K562 (cell line): Measurements from ENCODE around the gene HTRA3.

Experiments used
- EZH2 ChIP-seq: IDR thresholded peaks from 2 replicates; pipeline ENCODE4 v1.6.1; 2012; ENCODE audit warnings: low read depth, mild to moderate bottlenecking, inconsistent platforms, low read length, borderline replicate concordance
- FOXP1 ChIP-seq: sonication (generic); formaldehyde crosslinking; IDR thresholded peaks from 2 replicates; pipeline ENCODE4 v1.8.0; 2022; ENCODE audit warnings: mild to moderate bottlenecking, missing genetic modification reagents
- MCM7 ChIP-seq, 2 experiments: fragments of 450-650 bp; IDR thresholded peaks; 2 replicates each; pipeline ENCODE4 v1.6.1; 2016 to 2018
- TF ChIP-seq, protein P1 (sequence below): sonication (generic); formaldehyde crosslinking; IDR thresholded peaks from 2 replicates; pipeline ENCODE4 v1.8.1; 2023; ENCODE audit warnings: mild to moderate bottlenecking, missing genetic modification reagents
- TF ChIP-seq, protein P2 (sequence below): sonication (generic); formaldehyde crosslinking; IDR thresholded peaks from 2 replicates; pipeline ENCODE4 v1.8.0; 2023; ENCODE audit warnings: missing genetic modification reagents, mild to moderate bottlenecking, borderline replicate concordance
- TF ChIP-seq, protein P3 (sequence below), 2 experiments: fragments of 450-650 bp; formaldehyde crosslinking in 1 of 2; IDR thresholded peaks; 2 replicates each; pipeline versions ENCODE4 v1.4.0 to v1.6.1; 2014 to 2020; ENCODE audit warnings: mild to moderate bottlenecking in 2 of 2, borderline replicate concordance in 1 of 2, low read depth in 1 of 2
- TF ChIP-seq, protein P4 (sequence below): sonication (generic); formaldehyde crosslinking; IDR thresholded peaks from 2 replicates; pipeline ENCODE4 v1.8.1; 2023; ENCODE audit warnings: mild to moderate bottlenecking, missing genetic modification reagents

DNA sequence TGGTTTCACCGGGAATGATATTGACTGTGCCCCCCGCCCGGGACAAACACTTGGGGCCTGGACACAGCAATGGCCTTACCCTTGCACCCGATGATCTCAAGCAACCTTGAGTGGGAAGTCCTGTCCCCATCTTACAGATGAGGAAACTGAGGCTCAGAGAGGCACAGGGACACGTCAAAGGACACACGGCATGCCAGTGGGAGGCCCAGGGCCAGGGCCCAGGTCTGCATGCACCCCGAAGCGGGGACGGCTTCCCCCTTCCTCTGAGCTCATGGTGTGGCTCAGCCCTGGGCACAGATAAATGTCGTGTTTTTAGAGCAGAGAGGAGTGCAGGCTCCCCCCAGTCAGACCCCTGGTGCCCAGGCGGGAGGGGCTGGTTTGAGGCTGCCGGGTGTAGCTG lies 33.9 kb upstream of the HTRA3 start:
- TF ChIP-seq MCM7 (IDR thresholded peaks at IDR 0.05) (no peak), FOXP1 (CRISPR knock-in tag) (no peak), EZH2 (no peak)
- TF ChIP-seq, protein P1, sequence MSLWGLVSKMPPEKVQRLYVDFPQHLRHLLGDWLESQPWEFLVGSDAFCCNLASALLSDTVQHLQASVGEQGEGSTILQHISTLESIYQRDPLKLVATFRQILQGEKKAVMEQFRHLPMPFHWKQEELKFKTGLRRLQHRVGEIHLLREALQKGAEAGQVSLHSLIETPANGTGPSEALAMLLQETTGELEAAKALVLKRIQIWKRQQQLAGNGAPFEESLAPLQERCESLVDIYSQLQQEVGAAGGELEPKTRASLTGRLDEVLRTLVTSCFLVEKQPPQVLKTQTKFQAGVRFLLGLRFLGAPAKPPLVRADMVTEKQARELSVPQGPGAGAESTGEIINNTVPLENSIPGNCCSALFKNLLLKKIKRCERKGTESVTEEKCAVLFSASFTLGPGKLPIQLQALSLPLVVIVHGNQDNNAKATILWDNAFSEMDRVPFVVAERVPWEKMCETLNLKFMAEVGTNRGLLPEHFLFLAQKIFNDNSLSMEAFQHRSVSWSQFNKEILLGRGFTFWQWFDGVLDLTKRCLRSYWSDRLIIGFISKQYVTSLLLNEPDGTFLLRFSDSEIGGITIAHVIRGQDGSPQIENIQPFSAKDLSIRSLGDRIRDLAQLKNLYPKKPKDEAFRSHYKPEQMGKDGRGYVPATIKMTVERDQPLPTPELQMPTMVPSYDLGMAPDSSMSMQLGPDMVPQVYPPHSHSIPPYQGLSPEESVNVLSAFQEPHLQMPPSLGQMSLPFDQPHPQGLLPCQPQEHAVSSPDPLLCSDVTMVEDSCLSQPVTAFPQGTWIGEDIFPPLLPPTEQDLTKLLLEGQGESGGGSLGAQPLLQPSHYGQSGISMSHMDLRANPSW (CRISPR knock-in tag), result no peak
- TF ChIP-seq, protein P2, sequence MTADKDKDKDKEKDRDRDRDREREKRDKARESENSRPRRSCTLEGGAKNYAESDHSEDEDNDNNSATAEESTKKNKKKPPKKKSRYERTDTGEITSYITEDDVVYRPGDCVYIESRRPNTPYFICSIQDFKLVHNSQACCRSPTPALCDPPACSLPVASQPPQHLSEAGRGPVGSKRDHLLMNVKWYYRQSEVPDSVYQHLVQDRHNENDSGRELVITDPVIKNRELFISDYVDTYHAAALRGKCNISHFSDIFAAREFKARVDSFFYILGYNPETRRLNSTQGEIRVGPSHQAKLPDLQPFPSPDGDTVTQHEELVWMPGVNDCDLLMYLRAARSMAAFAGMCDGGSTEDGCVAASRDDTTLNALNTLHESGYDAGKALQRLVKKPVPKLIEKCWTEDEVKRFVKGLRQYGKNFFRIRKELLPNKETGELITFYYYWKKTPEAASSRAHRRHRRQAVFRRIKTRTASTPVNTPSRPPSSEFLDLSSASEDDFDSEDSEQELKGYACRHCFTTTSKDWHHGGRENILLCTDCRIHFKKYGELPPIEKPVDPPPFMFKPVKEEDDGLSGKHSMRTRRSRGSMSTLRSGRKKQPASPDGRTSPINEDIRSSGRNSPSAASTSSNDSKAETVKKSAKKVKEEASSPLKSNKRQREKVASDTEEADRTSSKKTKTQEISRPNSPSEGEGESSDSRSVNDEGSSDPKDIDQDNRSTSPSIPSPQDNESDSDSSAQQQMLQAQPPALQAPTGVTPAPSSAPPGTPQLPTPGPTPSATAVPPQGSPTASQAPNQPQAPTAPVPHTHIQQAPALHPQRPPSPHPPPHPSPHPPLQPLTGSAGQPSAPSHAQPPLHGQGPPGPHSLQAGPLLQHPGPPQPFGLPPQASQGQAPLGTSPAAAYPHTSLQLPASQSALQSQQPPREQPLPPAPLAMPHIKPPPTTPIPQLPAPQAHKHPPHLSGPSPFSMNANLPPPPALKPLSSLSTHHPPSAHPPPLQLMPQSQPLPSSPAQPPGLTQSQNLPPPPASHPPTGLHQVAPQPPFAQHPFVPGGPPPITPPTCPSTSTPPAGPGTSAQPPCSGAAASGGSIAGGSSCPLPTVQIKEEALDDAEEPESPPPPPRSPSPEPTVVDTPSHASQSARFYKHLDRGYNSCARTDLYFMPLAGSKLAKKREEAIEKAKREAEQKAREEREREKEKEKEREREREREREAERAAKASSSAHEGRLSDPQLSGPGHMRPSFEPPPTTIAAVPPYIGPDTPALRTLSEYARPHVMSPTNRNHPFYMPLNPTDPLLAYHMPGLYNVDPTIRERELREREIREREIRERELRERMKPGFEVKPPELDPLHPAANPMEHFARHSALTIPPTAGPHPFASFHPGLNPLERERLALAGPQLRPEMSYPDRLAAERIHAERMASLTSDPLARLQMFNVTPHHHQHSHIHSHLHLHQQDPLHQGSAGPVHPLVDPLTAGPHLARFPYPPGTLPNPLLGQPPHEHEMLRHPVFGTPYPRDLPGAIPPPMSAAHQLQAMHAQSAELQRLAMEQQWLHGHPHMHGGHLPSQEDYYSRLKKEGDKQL (CRISPR knock-in tag), result no peak
- TF ChIP-seq, protein P3, sequence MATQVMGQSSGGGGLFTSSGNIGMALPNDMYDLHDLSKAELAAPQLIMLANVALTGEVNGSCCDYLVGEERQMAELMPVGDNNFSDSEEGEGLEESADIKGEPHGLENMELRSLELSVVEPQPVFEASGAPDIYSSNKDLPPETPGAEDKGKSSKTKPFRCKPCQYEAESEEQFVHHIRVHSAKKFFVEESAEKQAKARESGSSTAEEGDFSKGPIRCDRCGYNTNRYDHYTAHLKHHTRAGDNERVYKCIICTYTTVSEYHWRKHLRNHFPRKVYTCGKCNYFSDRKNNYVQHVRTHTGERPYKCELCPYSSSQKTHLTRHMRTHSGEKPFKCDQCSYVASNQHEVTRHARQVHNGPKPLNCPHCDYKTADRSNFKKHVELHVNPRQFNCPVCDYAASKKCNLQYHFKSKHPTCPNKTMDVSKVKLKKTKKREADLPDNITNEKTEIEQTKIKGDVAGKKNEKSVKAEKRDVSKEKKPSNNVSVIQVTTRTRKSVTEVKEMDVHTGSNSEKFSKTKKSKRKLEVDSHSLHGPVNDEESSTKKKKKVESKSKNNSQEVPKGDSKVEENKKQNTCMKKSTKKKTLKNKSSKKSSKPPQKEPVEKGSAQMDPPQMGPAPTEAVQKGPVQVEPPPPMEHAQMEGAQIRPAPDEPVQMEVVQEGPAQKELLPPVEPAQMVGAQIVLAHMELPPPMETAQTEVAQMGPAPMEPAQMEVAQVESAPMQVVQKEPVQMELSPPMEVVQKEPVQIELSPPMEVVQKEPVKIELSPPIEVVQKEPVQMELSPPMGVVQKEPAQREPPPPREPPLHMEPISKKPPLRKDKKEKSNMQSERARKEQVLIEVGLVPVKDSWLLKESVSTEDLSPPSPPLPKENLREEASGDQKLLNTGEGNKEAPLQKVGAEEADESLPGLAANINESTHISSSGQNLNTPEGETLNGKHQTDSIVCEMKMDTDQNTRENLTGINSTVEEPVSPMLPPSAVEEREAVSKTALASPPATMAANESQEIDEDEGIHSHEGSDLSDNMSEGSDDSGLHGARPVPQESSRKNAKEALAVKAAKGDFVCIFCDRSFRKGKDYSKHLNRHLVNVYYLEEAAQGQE (IDR thresholded peaks at IDR 0.05; ENCODE audit: borderline replicate concordance), result no peak
- TF ChIP-seq, protein P3 (CRISPR knock-in tag; IDR thresholded peaks at IDR 0.05; ENCODE audit: low read depth), result no peak
- TF ChIP-seq, protein P4, sequence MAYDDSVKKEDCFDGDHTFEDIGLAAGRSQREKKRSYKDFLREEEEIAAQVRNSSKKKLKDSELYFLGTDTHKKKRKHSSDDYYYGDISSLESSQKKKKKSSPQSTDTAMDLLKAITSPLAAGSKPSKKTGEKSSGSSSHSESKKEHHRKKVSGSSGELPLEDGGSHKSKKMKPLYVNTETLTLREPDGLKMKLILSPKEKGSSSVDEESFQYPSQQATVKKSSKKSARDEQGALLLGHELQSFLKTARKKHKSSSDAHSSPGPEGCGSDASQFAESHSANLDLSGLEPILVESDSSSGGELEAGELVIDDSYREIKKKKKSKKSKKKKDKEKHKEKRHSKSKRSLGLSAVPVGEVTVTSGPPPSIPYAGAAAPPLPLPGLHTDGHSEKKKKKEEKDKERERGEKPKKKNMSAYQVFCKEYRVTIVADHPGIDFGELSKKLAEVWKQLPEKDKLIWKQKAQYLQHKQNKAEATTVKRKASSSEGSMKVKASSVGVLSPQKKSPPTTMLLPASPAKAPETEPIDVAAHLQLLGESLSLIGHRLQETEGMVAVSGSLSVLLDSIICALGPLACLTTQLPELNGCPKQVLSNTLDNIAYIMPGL, result no peak
